HUES6 (cell line): Measurements from ENCODE around the gene RNGTT.

Source experiments
- H3K27ac ChIP-seq: 2 replicates; pipeline ENCODE4 v1.7.0; 2013; ENCODE audit warnings: low read depth, mild to moderate bottlenecking, low read length, inconsistent platforms
- H3K27me3 ChIP-seq: 2 replicates; pipeline ENCODE4 v1.6.1; 2013; ENCODE audit warnings: low read length; ENCODE audit not compliant: control insufficient read depth, insufficient read depth
- H3K36me3 ChIP-seq: 2 replicates; pipeline ENCODE4 v1.6.1; 2013; ENCODE audit warnings: low read length; ENCODE audit not compliant: control insufficient read depth, insufficient read depth
- H3K4me1 ChIP-seq: 2 replicates; pipeline ENCODE4 v1.6.1; 2013; ENCODE audit warnings: low read length; ENCODE audit not compliant: control insufficient read depth, insufficient read depth
- H3K4me3 ChIP-seq: 2 replicates; pipeline ENCODE4 v1.5.1; 2013; ENCODE audit warnings: low read depth, low read length
- H3K9ac ChIP-seq: one replicate; pipeline ENCODE4 v1.6.1; 2013; ENCODE audit warnings: mild to moderate bottlenecking, low read length
- H3K9me3 ChIP-seq: 2 replicates; pipeline ENCODE4 v1.6.1; 2013; ENCODE audit warnings: low read depth, low read length; ENCODE audit not compliant: control insufficient read depth, insufficient read depth

The RNGTT gene

DNA sequence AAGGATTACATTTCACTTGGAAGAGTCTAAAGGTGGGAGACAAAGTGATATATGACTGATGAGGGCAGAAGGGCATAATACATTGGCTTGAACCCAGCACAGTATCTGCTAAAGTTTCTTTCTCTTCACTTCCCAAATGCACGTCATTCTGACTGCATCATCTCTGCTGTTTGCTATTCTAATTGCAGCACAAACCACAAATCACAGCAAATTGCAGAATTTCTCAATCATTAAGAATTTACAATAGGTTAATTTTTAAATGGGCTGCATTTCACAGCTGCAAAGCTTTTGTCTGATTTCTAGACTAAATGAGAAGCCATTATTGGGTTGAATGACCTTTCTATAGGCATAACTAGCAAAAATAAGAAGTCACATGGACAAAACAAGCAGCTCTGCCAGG lies 337.0 kb downstream of the RNGTT start:
- no peaks in the 10 kb centered on the region; the same call in 1 of the 2 replicates for H3K4me1 ChIP-seq
- H3K4me3 ChIP-seq: no peak overlapping the region
- H3K27ac ChIP-seq: no peak overlapping the region
- H3K9ac ChIP-seq: no peak overlapping the region
- no peaks in the 10 kb centered on the region for H3K36me3 ChIP-seq
- no peaks in the 10 kb centered on the region for H3K27me3 ChIP-seq
- H3K9me3 ChIP-seq: no peaks in the 10 kb centered on the region

DNA sequence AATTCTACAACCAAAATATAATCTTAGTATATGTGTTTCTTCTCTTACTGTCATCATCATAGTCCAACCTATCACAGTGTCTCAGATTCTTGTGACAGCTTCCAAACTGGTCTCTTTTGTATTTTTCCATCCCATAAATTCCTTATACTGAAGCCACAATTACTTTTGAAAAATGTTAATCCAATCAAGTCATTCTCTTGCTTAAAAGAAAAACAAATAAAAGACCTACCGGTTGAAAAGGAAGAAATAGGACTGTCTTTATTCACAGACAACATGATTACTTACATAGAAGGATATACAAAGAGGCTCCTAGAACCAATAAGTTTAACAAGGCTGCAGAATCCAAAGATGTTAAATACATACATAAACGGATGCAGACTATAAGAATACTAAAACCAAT lies 339.9 kb downstream of the RNGTT start:
- no peak overlapping the region for H3K27ac ChIP-seq

DNA sequence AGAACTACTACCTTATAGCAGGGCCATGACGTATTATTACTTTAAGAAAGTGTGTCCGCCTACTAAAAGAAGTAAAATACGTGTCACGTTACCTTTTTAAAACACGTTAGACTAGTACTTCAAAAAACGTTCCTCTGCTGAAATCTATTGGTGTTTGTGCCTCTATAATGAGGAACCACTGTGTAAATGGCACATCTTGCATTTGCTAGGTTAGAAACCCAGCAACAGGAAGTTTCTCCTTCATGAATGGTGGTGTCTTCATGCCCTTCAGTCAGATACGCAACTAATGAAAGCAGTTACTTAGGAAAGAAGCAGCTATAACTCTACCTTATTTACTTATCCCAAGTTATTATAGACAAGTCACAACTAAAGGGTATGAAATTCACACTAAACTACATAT lies 343.5 kb downstream of the RNGTT start:
- Histone ChIP-seq H3K4me1 (no peaks in the 10 kb centered on the region), H3K27me3 (no peaks in the 10 kb centered on the region), H3K36me3 (no peaks in the 10 kb centered on the region), H3K4me3 (no peak overlapping the region), H3K27ac (no peak overlapping the region), H3K9me3 (no peaks in the 10 kb centered on the region), H3K9ac (no peak overlapping the region)

More for the DNA sequence above, 339.9 kb downstream of the RNGTT start:
- no peak overlapping the region for H3K4me3 ChIP-seq
- no peaks in the 10 kb centered on the region for H3K27me3 ChIP-seq
- H3K9me3 ChIP-seq: no peaks in the 10 kb centered on the region
- no peak overlapping the region for H3K9ac ChIP-seq
- no peaks in the 10 kb centered on the region for H3K4me1 ChIP-seq
- no peaks in the 10 kb centered on the region for H3K36me3 ChIP-seq

DNA sequence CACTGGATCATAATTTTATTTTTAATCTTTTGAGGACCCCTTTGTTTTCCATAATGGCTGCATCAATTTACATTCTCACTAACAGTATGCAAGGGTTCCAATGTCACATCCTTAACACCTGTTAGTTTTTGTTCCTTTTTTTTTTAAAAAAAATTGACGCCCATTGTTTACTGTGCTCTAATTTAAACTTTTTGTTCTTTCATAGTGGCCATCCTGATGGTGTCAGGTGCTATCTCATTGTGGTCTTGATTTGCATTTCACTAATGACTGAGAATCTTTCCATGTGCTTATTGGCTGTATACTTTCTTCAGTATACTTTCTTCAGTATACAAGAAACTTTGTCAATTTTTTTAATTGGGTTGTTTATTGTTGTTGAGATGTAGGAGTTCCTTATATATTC lies 347.0 kb downstream of the RNGTT start:
- no peak overlapping the region for H3K9ac ChIP-seq
- no peaks in the 10 kb centered on the region for H3K4me1 ChIP-seq
- peaks cover 6% of the 10 kb centered on the region for H3K36me3 ChIP-seq
- no peaks in the 10 kb centered on the region for H3K27me3 ChIP-seq
- H3K4me3 ChIP-seq: no peak overlapping the region
- H3K27ac ChIP-seq: no peak overlapping the region
- no peaks in the 10 kb centered on the region for H3K9me3 ChIP-seq

DNA sequence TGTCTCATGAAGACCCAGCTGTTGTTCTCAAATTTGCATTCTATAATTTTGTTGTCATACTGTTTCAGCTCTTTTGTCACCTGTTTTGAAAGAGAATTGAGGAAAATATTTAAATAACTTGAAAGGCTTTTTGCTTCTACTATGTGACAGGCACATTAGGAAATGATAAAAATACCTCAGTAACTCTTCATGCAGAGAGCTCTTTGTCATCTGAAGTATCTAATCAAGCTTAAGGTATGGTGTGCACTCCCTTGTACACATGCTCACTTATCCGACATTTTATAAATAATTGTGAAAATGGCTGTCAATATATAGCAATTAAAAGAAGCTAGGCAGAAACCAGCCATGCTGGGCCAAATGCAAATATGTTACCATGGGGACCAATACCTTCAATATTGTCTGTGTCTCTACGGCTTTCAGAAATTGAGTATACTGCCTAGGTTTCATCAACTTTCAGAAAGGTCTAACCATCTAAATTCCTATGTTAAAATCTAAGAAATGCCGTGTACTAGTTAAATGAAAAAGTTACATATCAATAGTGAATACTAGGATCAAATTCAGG lies 349.0 kb downstream of the RNGTT start:
- no peak overlapping the region for H3K27ac ChIP-seq

DNA sequence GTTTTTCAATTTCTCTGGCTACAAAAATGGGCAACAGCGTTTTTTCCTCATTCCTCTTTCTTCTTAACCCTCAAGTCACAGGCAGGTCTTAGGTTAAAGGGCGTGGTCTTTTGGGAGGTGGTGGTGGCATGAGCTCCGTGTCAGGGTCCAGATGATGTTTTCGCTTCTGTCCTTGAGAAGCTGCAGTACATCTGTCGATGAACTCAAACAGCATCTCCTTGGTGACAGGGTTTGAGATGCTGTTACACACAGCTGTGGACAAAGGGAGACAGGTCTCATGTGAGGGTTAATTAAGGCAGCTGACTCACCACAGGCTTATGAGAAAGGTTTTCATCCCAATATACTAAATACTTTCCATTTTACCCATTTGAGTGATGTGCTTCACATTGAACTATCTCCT lies 350.8 kb downstream of the RNGTT start:
- Histone ChIP-seq H3K27me3 (no peaks in the 10 kb centered on the region), H3K27ac (no peak overlapping the region), H3K4me3 (no peak overlapping the region), H3K9me3 (no peaks in the 10 kb centered on the region), H3K9ac (no peak overlapping the region), H3K36me3 (peaks cover 6% of the 10 kb centered on the region), H3K4me1 (no peaks in the 10 kb centered on the region)

More for the DNA sequence above, 349.0 kb downstream of the RNGTT start:
- Histone ChIP-seq H3K36me3 (peaks cover 6% of the 10 kb centered on the region), H3K9me3 (no peaks in the 10 kb centered on the region), H3K4me3 (no peak overlapping the region), H3K4me1 (no peaks in the 10 kb centered on the region), H3K27me3 (no peaks in the 10 kb centered on the region), H3K9ac (no peak overlapping the region)

DNA sequence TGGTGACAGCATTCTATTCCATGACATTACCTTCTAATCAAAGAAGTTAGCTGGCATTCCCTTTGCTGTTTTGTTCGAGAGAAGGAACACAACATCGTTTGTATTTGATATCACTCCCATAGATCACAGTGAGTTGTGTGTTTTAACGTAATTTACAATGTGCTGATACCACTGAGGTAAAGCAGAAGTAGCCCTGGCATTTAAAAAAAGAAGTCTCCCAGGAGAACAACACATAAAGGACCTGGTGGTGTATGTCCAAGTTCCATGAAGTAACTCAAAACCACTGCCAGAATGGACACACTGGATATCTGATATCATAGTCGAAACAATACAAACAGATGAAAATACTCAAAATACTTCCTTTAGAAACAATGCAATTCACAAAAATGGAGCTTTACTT lies 351.7 kb downstream of the RNGTT start:
- Histone ChIP-seq H3K36me3 (peaks cover 6% of the 10 kb centered on the region), H3K9ac (no peak overlapping the region), H3K4me3 (no peak overlapping the region), H3K9me3 (no peaks in the 10 kb centered on the region), H3K27me3 (no peaks in the 10 kb centered on the region), H3K4me1 (no peaks in the 10 kb centered on the region), H3K27ac (no peak overlapping the region)

DNA sequence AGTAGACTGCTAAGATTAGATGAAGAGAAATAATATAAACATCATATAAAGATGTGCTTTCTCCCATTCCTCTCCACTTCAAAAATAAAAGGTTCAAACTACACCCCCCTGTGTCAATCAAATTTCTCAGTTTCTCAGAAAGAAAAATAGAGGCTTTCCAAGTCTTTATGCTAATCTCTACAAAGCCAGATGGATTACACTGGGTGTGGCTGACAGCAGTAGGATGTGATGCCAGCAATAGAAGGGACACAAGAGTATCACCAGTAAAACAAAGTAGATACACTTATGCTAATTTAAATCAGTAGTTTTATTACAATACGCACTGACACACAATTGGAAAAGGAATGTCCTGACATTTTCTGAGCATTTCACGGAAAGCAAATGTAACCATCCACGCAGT lies 353.4 kb downstream of the RNGTT start:
- Histone ChIP-seq H3K4me3 (no peak overlapping the region), H3K4me1 (no peaks in the 10 kb centered on the region), H3K27me3 (no peaks in the 10 kb centered on the region), H3K9me3 (no peaks in the 10 kb centered on the region), H3K9ac (no peak overlapping the region), H3K36me3 (peaks cover 6% of the 10 kb centered on the region), H3K27ac (no peak overlapping the region)

DNA sequence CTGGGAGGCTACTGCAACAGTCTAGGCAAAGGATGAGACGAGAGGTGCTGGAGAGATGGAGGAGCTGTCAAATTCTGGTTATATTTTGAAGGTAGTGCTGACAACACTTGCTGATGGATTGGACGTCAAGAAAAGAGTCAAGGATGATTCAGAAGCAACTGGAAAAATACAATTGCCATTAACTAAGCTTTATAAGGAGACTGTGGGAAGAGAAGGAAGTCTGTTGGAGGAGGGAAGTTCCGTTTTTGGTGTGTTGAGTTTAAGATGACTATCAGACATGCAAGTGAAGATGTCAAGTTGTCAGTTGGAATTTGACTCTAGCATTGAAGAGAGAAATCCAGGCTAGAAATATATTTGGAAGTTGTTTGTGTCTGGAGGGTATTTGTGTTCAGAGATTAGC lies 358.1 kb downstream of the RNGTT start:
- no peak overlapping the region for H3K27ac ChIP-seq
- no peaks in the 10 kb centered on the region for H3K36me3 ChIP-seq
- no peak overlapping the region for H3K4me3 ChIP-seq
- H3K4me1 ChIP-seq: no peaks in the 10 kb centered on the region
- no peaks in the 10 kb centered on the region for H3K9me3 ChIP-seq
- no peak overlapping the region for H3K9ac ChIP-seq
- no peaks in the 10 kb centered on the region for H3K27me3 ChIP-seq

DNA sequence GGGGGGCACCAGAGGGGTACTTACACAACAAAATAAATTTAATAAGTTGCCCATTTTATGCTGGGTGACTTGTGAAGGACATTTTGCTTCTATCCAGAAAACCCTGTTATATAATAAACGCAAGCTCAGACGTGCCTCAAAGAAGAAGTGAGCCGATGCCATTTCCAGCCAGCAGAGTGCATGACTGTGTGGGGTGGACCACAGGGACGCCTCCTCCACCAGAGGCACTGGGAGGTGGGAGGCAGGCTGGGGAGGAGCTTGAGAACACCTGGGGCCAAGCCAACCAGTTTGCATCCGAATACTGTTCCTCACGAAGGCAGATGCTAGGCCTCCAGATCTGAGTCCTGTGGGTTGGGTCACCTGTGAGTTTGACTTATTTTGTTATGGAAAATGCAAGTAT lies 363.8 kb downstream of the RNGTT start:
- Histone ChIP-seq H3K4me3 (no peak overlapping the region), H3K9me3 (no peaks in the 10 kb centered on the region), H3K27me3 (no peaks in the 10 kb centered on the region), H3K4me1 (no peaks in the 10 kb centered on the region), H3K27ac (no peak overlapping the region), H3K9ac (no peak overlapping the region), H3K36me3 (no peaks in the 10 kb centered on the region)

DNA sequence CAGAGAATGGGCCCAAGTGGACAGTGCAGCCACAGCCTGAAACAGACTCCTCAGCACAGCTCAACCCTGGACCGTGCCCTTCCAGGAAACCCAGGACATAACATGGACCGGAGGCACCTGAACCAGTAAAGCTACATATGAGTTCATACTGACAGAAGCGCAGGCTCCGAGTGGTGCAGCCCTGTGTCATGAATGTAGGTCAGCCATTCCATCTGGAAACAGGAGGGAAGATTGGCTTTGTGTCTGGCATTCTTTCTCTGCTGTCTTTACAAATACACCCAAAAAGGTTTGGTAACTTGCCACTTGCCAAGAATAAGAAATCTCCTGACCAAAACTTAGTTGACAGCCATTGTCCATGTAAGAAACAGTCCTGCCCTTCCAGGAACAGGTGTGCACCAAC lies 366.6 kb downstream of the RNGTT start:
- H3K9me3 ChIP-seq: peaks cover 7% of the 10 kb centered on the region
- no peaks in the 10 kb centered on the region for H3K4me1 ChIP-seq
- no peak overlapping the region for H3K4me3 ChIP-seq
- no peaks in the 10 kb centered on the region for H3K27me3 ChIP-seq
- H3K9ac ChIP-seq: no peak overlapping the region
- no peaks in the 10 kb centered on the region for H3K36me3 ChIP-seq
- H3K27ac ChIP-seq: no peak overlapping the region

DNA sequence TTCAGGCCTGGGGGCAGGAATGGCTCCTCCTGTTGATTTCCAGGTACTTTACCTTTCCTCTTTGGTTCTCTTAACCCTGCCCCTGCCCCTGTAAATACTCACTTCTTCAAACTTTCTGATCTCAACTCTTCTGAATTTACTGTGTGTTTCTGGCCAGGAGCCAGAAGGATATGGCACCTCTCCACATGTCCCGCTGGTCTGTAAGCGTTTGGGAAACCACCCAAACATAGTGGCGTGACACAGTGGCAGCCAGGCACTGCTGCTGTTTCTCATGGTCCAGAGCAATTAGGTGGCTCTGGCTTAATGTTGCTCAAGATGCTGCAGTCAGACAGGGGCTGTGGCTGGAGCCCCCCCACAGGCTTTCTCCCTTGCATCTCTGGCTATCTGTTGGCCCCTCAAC lies 374.5 kb downstream of the RNGTT start:
- peaks cover 19% of the 10 kb centered on the region for H3K4me1 ChIP-seq
- H3K4me3 ChIP-seq: no peak overlapping the region
- H3K9ac ChIP-seq: no peak overlapping the region
- H3K27me3 ChIP-seq: no peaks in the 10 kb centered on the region
- no peaks in the 10 kb centered on the region for H3K36me3 ChIP-seq
- H3K9me3 ChIP-seq: peaks cover 7% of the 10 kb centered on the region
- H3K27ac ChIP-seq: no peak overlapping the region
